Omental fat pad (tissue), 4 donors: ENCODE results near the gene GDPD1. TPM values are rescaled to one million over a fixed set of nuclear protein-coding genes. Genes with fewer than 3 reads are reported as not detected.
"Not testable (repeated sequence)": the region's sequence is repeated elsewhere in the genome, so short reads cannot be mapped to it uniquely, and the experiment has no call there.

Experiments
- ATAC-seq: fragments of 150-250 bp; one replicate; pipeline ENCODE4 v1.9.1; 2016; ENCODE audit warnings: mild to moderate bottlenecking, moderate library complexity; ENCODE audit not compliant: low FRiP score
- DNase-seq: peaks from one replicate; pipeline ENCODE4 v3.0.0-alpha.2; 2019; ENCODE audit warnings: low spot score
- total RNA-seq, 4 donors: library from RNA; depleted of rRNA; stranded (reverse); fragments of >200 nt; gene quantifications; one replicate each; pipeline ENCODE4 v1.1.0, GENCODE V29; 2016
- TF ChIP-seq, protein P1 (sequence below), 3 donors: fragments of 450-650 bp; IDR thresholded peaks; one replicate each; pipeline ENCODE4 v1.5.1; 2016 to 2017; ENCODE audit warnings: antibody characterized with exemption in 3 of 3, mild to moderate bottlenecking in 3 of 3, moderate library complexity in 2 of 3

Gene GDPD1
- total RNA-seq, 4 donors from 2014 or later = 0.24 to 3.3 (median 2.6) TPM

DNA sequence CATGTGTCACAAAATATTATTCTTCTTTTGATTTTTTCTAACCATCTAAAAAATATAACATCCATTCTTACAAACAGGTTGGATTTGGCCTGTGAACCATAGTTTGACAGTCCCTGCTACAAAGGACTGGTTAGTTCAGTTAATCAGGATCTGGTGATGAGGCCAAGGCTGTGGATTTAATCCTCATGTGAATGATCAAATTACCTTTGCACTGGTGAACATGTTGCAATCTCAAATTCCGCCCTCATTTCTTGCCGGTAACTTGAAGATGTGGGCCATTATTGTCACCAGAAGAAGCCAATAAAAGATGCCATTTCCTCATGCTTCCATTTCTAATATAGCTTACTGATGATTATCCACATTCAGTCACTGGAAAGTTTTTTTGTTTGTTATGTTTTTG is 75.9 kb downstream of the GDPD1 start:
- DNase-seq (no peak), ATAC-seq (no peak)
- TF ChIP-seq, protein P1, sequence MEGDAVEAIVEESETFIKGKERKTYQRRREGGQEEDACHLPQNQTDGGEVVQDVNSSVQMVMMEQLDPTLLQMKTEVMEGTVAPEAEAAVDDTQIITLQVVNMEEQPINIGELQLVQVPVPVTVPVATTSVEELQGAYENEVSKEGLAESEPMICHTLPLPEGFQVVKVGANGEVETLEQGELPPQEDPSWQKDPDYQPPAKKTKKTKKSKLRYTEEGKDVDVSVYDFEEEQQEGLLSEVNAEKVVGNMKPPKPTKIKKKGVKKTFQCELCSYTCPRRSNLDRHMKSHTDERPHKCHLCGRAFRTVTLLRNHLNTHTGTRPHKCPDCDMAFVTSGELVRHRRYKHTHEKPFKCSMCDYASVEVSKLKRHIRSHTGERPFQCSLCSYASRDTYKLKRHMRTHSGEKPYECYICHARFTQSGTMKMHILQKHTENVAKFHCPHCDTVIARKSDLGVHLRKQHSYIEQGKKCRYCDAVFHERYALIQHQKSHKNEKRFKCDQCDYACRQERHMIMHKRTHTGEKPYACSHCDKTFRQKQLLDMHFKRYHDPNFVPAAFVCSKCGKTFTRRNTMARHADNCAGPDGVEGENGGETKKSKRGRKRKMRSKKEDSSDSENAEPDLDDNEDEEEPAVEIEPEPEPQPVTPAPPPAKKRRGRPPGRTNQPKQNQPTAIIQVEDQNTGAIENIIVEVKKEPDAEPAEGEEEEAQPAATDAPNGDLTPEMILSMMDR (IDR thresholded peaks at IDR 0.05) = no peak

DNA sequence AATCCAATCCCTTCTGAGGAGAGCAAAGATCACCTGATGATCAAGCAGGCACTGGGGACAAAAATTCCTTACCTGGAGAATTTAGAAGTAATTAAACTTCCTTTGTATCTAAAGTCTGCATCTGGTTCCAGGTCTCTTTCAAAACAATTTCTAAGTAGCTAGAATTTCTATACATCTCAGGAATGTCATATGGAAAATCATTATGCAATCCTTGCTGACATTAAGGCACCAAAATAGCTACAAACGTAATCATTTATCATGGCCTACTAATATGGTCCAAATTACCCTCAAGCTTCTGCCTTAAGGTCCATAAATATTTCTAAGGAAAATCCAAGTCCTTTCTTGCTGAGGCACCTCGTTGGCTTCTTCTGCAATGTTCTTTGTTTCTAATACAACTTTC is 78.2 kb downstream of the GDPD1 start:
- ATAC-seq (no peak), DNase-seq (no peak)
- TF ChIP-seq, protein P1 (IDR thresholded peaks at IDR 0.05) = no peak

DNA sequence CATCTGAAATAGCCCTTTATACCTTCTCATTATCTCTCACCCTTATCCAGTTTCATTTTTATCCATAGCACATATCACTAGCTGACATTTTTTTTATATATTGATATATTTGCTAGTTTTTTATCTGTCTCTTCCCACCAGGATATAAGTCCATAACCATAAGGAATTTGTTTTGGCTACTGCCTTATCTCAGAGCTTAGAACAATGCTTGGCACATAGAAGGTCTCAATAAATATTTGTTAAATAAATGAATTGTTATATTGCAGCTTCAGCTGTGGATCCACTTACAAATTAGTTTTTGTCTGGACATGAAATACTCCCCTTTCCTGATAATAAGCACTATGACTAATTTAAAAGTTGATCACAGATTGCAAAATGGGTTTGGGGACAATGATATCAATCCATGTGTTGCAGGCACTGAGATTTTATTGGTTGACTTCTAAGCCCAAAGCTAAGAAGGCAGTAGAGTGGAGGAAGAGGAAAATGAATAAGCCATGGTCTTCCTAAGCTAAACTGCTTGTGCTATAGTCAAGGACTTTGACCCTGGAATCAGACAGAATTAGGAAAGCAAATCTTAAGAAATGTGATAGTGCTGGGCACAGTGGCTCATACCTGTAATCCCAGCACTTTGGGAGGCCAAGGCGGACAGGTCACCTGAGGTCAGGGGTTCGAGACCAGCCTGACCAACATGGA is 79.2 kb downstream of the GDPD1 start:
- ATAC-seq = no peak
- TF ChIP-seq, protein P1 (IDR thresholded peaks at IDR 0.05) = no peak
- no peak for DNase-seq

DNA sequence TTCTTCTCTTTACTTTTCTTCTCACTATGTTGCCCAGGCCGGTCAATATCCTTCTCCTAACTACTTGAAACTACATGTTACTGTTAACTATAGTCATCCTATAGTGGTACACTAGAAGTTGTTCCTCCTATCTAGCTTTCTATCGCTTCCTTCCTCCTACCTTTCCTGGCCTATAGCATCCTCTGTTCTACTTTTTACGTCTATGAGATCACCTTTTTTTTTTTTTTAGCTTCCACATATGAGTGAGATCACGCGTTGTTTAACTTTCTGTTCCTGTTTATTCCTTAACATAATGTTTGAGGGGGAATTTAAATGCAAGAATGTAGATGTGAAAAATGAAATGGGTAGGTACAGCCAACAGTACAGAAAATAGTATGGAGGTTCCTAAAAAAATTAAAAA is 80.6 kb downstream of the GDPD1 start:
- TF ChIP-seq, protein P1 (IDR thresholded peaks at IDR 0.05) = no peak
- ATAC-seq (no peak), DNase-seq (no peak)

DNA sequence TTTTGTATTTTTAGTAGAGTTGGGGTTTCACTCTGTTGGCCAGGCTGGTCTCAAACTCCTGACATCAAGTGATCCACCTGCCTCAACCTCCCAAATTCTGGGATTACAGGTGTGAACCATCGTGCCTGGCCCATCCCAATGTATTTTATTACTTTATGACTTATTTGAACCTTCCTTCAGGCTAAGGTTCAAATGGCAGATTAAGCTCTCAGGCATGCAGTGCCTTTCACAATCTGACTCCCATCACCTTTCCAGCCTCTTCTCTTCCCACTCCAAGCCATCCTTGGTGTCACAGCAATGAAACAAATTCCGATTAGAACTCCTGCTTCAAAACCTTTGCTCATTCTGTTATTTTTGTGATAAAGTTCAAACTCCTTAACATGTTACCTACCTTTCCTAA is 84.5 kb downstream of the GDPD1 start:
- ATAC-seq (no peak), DNase-seq (no peak)
- TF ChIP-seq, protein P1 (IDR thresholded peaks at IDR 0.05) = no peak

DNA sequence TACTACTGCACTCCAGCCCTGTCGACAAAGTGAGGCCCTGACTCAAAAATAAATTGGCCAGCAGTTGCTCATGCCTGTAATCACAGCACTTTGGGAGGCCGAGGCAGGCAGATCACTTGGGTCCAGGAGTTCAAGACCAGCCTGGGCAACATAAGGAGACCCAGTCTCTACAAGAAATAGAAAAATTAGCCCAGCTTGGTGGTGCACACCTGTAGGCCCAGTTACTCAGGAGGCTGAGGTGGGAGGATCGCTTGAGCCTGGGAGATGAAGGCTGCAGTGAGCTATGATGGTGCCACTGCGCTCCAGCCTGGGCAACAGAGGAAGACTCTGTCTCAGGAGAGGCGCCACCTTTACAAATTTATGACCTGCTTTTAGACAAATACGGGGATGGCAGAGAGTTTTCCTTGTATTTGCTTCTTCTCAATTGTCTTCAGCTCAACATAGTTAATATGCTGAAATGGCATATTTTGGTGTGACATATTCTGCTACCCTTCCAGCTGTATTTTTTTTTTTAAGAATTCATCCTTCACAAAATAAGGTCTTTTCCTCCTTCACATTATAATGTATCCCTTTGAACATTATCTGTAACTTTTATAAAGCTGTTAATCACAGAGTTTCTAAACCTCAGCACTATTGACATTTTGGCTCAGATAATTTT is 90.1 kb downstream of the GDPD1 start:
- no peak for ATAC-seq
- TF ChIP-seq, protein P1 (IDR thresholded peaks at IDR 0.05) = no peak
- DNase-seq = no peak

DNA sequence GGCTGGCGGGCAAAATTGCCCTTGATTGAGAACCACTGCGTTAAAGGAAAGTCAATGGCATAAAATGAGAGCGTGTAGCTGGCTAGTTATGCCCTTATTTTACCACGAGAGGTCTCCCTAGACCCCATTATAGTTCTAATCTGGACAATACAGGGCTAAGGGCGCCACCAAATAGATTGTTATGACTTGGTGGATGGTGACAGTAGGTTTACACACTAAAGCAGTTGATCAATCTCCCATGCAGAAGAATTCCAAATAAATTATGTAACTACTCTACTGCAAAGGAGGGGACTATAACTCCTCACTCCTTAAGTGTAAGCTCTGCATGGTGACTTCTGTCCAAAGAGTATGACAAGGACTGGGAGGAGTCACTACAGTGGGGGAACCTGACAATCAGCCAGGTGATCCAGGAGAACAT is 90.7 kb downstream of the GDPD1 start:
- DNase-seq (no peak), ATAC-seq (peak; percentile 70)
- TF ChIP-seq, protein P1 (IDR thresholded peaks at IDR 0.05) = peak in 2 of 3 donors; percentile 68 to 84

DNA sequence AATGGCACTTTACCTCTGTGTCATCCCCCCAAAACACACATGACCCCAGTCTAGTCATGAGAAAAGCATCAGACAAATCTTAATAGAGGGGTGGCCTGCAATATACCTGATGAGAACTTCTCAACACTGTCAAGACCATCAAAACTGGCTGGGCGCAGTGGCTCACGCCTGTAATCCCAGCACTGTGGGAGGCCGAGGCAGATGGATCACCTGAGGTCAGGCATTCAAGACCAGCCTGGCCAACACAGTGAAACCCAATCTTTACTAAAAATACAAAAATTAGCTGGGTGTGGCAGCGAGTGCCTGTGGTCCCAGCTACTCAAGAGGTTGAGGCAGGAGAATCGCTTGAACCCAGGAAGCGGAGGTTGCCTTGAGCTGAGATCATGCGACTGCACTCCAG is 91.2 kb downstream of the GDPD1 start:
- not testable (repeated sequence) for ATAC-seq, DNase-seq
